ENCODE measurements around the gene MAP3K1.

The MAP3K1 gene

GRCh38 chr5:56938858-56939257 is 123.5 kb downstream of the MAP3K1 start:
- Histone ChIP-seq H3K36me3 (replicated peaks; ENCODE audit: low read depth, low read length) (peaks cover 5% of the 10 kb centered on the region), H3K9me3 (ENCODE audit: insufficient read depth, low read length) (no peaks in the 10 kb centered on the region), H3K4me1 (ENCODE audit: low read length) (no peaks in the 10 kb centered on the region), H3K79me2 (ENCODE audit: low read length) (no peaks in the 10 kb centered on the region), H2AFZ (ENCODE audit: low read depth, low read length) (no peak overlapping the region), H3K27me3 (ENCODE audit: low read depth, low read length) (no peaks in the 10 kb centered on the region), H3K4me2 (ENCODE audit: low read length) (no peak overlapping the region), H3K4me3 (ENCODE audit: low read length) (no peak overlapping the region), H4K20me1 (ENCODE audit: insufficient read depth, low read length) (no peaks in the 10 kb centered on the region), H3K27ac (ENCODE audit: low read length) (no peak overlapping the region), H3K9ac (ENCODE audit: low read length) (no peak overlapping the region)
- no peak for TF ChIP-seq EZH2phosphoT487 (IDR thresholded peaks at IDR 0.05; ENCODE audit: low read depth)
- no peak for TF ChIP-seq CTCF (IDR thresholded peaks at IDR 0.05; ENCODE audit: low read depth, low read length)

DNA sequence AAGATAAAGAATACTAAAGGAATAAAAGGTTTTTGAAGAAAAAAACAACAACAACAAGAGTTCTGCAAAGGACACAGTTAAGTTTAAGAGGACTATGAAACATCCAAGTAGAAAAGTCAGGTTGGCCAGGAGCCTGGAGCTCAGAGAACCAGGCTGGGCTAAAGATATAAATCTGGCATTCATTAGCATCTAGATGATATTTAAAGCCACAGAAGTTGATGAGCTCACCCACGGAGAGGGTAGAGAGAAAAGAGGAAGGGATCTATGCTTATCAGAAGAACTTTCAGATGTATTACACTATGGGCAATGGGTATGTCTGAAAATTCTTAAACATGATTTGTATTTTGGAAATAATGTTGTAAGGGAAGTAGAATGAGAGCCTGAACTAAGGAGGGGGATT is 126.6 kb downstream of the MAP3K1 start:
- H3K27me3 ChIP-seq (ENCODE audit: low read depth, low read length), result no peaks in the 10 kb centered on the region
- H3K9me3 ChIP-seq (ENCODE audit: insufficient read depth, low read length), result no peaks in the 10 kb centered on the region
- no peaks in the 10 kb centered on the region for H4K20me1 ChIP-seq (ENCODE audit: insufficient read depth, low read length)
- H3K27ac ChIP-seq (ENCODE audit: low read length), result no peak overlapping the region
- H3K4me2 ChIP-seq (ENCODE audit: low read length), result no peak overlapping the region
- TF ChIP-seq CTCF (IDR thresholded peaks at IDR 0.05; ENCODE audit: low read depth, low read length), result no peak
- no peak for TF ChIP-seq EZH2phosphoT487 (IDR thresholded peaks at IDR 0.05; ENCODE audit: low read depth)
- H3K9ac ChIP-seq (ENCODE audit: low read length), result no peak overlapping the region
- H3K4me1 ChIP-seq (ENCODE audit: low read length), result no peaks in the 10 kb centered on the region
- no peak overlapping the region for H3K4me3 ChIP-seq (ENCODE audit: low read length)
- peaks cover 5% of the 10 kb centered on the region for H3K36me3 ChIP-seq (replicated peaks; ENCODE audit: low read depth, low read length)
- no peaks in the 10 kb centered on the region for H3K79me2 ChIP-seq (ENCODE audit: low read length)
- no peak overlapping the region for H2AFZ ChIP-seq (ENCODE audit: low read depth, low read length)

Measured in OCI-LY3 (cell line).